ENCODE results near the gene ERRFI1.

- TF ChIP-seq GATA3 (IDR thresholded peaks at IDR 0.05; ENCODE audit: low read depth, low read length) (no peak), GATA2 (IDR thresholded peaks at IDR 0.05; ENCODE audit: low read depth, low read length) (no peak)
Measured at GRCh38 chr1:8014381-8014988, 11.6 kb downstream of the ERRFI1 start.

Measured in SH-SY5Y (cell line).